GM21737 (cell line): ENCODE measurements around the gene NECAB2.

Experiments
- ATAC-seq: cut with Tn5 transposase; IDR thresholded peaks from one replicate; pipeline ENCODE4 v1.9.1; 2021; ENCODE audit warnings: mild to moderate bottlenecking, moderate library complexity; ENCODE audit not compliant: unreplicated experiment

The NECAB2 gene

DNA sequence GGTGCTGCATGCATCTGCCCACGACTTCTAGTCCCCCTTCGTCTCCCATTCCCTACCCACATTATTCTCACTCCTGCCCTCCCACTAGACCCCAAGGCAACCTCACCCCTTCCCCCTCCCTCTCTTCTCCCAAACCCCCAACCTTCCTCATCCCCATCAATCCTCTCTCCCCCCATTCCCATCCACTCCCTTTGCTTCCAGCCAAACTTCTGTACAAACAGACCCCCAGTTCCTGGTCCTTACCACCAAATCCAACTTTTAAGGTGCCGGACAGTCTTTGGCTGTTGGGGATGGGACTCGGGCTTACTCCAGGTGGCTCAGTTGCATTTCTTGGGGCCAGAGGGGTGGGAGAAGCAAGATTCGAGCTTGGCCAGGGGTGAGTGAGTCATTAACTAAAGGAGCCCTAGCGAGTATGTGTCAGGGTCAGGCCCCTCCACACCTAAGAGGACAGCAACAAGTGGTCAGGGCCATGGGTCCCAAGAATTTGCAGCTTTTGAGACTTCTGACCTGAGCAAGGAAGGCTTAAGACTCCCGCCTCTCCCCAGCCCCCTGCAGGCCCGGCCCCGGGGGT, 74.3 kb downstream of the NECAB2 start, which contains the start of gene SLC38A8:
SLC38A8 (minus strand) TSS at position 488 of the 571 bp plus-strand sequence. CDS start 638 bp downstream, outside the sequence.
- no peak for ATAC-seq

DNA sequence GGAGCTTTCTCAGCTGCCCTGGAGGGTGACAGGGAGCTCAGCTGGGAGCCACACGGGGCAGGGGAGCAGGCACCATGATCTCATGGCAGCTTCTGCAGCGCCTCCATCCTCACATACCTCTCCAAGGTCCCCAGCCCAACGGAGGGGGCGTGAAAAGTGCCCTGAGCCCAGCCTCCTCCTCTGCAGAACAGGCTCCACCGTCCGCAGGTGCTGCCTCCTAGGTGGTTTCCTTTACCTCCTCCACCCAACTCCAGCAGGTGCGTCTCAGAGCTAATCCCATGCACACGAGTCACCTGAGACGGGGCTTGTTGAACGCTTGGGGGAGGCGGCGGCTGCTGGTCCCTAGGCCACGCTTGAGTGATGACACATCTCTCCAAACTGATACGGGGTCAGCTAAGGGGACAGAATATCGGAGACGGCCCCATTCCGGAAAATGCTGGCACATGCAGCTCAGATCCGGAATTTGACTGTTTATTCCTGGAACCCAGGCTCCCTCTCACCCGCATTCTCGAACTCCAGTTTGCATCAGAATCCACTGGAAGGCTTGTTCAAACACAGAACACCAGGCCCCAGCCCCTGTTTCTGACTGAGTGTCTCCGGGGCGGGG, 74.9 kb downstream of the NECAB2 start:
- no peak for ATAC-seq

DNA sequence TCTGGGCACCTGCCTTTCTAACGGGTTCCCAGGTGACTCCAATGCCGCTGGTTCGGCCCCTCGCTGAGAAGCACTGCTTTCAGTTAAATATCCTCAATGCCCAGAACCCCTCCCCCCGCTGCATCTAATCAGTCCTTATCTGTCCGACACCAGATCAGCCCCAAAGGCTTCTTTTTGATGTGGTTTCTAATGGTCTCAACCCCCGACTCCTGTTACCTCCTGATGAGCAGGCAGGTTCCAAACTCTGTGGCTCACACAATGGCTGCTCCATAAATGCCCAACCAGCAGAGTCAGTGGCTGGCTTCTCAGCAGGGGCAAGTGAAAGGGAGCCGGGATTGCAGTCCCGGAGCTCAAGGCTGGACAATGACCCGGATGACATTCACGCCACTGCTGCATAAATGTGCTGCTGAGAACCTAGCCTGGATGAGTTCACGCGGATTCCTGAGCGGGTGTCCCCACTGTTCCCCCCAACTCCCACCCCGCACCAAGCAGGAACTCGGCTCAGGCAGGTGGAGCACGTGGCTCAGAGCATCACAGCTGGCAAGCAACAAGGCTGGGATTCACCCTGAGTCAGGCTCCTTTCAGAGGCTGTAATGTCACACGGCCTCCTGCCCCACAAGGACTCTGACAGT, 75.6 kb downstream of the NECAB2 start:
- no peak for ATAC-seq

DNA sequence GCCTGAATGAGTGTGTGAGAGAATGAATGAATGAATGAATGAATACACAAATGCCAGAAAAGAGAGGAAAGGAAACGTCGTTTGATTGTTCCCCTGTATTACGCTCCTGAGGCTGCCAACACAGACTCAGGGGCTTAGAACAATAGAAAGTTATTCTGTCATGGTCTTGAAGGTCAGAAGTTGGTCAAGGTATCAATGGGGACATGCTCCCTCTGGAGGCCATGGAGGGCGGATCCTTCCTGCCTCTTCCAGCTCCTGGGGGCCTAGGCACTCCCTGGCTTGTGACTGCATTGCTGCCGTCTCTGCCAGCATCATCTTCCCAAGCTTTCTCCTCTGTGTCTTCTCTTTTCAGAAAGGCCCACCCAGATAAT, 76.1 kb downstream of the NECAB2 start:
- ATAC-seq = no peak

DNA sequence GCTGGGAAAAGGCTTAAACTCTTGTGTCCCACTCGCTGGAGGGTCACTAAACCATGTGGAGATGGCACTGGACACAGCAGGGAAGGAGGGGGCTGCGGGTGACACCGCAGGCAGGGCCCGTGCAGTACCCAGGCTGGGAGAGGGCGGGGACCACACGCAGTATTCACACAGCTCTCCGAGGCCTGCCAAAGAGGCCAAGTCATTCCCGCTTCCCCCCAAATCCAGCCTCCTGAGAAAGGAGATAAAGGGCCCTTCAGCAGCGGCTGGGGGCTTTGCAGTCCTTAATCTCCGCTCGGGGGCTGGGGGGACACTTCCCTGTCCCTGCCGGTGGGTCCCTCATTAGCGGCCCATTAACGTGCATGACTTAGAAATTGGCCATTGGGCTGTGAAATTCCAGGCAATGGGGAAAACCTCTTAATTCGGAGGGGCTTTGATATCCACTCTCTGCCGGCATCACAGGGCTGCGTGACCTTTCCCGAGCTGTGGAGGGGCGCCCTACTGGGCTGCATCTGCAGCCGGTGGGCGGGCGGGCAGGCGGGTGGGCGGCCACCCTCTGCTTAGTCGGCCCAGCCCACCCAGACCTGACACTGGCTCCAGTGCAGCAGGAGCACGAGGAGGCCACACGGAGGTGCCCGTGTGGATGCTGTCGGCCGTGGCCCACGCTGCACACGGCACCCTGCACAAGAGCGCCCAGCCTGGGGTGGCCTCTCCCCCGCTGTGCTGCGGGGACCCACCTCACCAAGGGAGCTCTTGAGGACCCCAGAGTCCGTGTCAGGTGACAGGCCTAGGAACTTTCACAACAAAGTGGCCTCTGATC, 77.2 kb downstream of the NECAB2 start:
- no peak for ATAC-seq

DNA sequence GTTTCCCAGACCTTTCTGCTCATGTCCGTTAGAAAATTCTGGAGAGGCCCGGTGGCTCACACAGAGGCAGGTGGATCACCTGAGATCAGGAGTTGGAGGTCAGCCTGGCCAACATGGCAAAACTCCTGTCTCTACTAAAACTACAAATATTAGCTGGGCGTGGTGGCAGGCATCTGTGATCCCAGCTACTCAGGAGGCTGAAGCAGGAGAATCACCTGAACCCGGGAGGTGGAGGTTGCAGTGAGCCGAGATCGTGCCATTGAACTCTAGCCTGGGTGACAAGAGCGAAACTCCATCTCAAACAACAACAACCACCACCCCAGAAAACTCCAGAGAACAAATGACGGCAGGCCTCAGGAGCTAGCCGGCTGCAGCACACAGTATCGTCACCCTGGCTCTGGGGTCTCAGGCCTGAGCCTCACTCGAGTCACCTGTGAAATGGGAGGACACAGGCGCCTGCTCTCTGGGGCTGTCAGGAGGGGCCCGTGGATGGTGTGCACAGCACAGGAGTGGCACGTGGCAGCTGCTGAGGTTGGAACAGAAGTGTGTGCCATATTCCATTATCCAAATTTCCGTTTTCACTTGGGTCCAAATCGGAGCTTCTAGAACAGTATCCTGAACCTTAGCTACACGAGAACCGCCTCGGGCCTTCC, 77.9 kb downstream of the NECAB2 start:
- no peak for ATAC-seq

DNA sequence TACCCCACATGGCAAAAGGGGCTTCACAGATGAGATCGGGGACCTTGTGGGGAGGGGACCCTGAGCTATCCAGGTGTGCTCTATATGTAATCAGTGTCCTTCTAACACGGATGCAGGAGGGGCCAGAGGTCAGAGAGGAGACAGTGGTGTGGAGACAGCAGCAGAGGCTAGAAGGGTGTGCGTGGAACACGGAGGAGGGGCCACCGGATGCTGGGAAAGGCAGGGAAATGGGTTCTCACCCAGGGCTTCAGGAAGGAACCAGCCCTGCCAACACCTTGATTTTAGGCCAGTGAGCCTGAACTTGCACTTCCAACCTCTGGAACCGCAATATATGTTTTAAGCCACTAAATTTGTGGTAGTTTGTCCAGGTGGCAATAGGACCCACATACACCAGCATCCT, 79.2 kb downstream of the NECAB2 start:
- no peak for ATAC-seq

DNA sequence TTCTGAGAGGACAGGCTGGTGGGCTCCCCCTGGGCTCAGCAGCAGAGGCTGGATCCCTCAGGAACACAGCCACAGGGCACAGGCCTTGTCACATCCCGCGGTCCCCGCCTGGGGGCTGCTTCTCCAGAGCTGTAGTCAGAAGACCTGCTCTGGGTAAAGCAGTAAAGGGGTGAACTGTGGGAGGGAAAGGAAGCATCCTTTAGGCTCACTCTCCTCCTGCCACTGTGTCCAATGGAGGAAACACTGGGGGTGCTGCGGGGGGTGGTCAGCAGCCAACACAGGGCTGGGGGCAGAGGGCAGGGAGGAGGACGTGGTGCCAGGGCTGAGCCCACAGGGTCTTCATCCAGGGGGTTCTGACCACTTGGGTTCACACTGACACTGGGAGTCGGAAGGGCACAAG, 79.6 kb downstream of the NECAB2 start:
- ATAC-seq = no peak

DNA sequence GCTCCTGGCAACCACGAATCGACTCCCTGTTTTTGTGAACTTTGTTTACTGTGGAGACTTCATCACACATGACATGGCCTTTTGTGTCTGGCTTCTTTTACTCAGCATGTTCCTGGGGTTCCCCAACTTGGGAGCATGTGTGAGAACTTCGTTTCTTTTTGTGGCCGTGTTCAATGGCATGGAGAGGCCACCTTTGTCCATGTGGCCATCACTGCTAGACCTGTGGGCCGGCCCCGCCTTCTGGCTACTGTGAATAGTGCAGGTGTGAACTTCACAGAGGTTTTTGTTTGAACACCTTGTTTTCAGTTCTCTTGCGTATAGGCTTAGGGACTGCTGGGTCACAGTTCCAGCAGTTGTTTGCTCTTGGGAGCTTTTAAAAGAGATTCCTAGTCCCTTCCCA, 80.2 kb downstream of the NECAB2 start:
- no peak for ATAC-seq

DNA sequence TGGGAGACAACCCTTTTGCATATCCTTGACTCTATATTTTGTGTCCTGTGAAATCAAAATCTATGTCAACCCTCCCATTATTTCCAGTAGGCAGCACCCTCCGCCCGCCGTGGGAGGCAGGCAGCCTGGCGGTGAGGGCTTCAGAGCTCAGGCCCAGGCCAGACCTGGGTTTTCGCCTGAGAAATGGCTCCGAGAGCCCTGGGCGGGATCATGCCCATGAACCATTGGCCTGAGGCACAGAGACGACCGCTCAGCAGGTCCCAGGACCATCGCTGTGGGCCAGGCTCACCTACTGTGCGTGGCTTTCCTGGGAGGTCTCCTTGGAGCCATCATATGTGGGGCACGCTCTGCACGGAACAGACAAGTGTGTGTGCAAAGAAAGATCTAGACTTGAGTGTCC, 80.8 kb downstream of the NECAB2 start:
- no peak for ATAC-seq

DNA sequence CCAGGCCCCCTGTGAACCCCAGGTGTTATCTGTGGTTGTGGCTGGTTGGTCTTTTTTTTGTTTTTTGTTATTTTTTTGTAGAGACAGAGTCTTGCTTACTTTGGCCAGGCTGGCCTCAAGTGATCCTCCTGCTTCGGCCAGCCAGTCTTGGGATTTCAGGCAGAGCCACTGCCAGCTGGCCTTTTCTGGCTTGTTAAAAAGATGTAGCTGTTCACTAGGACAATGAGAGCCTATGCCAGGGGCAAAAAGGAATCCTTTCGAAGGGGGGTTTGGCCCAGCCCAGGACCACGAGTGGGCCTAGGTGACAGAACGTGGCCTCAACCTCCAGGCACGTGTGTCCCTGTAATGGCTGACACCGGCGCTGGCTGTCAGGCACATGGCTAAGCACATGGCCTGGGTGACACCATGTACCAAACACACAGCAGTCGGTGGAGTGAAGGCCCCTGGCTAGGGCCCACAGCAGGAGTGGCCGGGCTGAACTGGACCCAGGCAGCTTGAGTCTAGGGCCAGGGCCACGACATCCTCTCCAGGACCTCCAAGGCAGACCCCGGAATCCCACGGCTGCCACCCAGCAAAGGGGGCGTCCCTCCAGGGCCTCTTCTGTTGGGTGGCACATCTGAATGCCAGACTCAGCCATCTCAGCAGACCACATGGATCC, 81.5 kb downstream of the NECAB2 start:
- no peak for ATAC-seq

DNA sequence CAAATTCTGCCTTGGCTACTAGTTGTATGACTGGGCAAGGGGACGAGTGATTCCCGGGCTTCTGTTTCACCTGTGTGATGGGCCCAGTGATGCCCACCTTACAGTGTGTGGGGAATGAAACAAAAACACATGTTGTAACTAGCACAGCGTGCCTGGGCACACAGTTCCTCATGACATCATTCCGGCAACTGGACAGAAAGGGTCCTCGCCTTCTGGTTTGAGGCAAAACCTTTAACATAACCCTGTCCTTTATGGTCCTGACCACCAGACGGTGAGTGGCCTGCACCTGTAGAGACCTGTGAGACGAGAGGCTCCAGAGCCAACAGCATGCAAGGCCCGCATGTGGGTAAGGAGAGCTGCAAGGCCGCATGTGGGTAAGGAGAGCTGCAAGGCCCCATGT, 82.3 kb downstream of the NECAB2 start:
- ATAC-seq = no peak

DNA sequence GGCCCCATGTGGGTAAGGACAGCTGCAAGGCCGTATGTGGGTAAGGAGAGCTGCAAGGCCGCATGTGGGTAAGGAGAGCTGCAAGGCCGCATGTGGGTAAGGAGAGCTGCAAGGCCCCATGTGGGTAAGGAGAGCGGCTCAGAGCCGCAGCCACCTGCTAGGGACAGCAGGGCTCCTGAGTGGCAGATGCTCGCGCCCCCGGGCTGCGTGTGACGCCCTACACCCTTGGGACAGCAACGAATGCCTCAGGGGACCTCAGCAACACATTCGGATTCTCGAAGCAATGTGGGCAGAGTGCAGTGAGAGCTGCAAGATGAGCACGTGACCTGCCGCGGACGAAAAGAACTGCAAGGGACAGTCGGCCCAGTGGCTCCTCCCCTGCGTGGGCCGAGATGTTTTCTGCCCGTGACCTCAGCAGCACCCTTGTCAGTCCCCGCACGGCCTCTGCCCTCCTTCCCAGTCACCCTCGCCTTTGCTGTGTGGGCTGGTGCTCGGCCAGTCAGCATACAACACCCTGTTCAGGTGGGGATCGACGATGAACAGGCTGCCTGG, 84.1 kb downstream of the NECAB2 start:
- ATAC-seq = no peak
